GM18870 (cell line): ENCODE results near the gene B4GALNT3.

ENCODE experiments used
- ATAC-seq: cut with Tn5 transposase; IDR thresholded peaks from one replicate; pipeline ENCODE4 v1.9.1; 2021; ENCODE audit warnings: moderate library complexity; ENCODE audit not compliant: unreplicated experiment

B4GALNT3 gene

DNA sequence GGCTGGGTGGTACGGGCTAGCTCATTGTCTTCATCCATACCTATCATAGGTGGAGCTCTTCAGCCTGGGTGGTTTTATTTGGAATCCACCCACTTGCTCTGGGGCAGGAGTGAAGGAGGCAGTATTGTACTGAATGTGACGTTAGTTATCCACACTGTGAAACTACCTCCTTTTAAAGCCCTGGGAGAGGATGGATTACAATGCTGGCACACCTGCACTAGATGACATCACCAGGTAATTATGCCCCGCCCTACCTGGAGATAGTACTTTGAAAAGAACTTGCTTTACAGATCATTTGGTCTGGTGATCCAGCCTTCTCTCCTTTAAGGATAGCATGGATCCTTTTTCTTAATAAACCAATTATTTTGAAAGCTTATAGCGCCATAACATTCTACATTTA lies 78.0 kb downstream of the B4GALNT3 start:
- ATAC-seq: no peak

DNA sequence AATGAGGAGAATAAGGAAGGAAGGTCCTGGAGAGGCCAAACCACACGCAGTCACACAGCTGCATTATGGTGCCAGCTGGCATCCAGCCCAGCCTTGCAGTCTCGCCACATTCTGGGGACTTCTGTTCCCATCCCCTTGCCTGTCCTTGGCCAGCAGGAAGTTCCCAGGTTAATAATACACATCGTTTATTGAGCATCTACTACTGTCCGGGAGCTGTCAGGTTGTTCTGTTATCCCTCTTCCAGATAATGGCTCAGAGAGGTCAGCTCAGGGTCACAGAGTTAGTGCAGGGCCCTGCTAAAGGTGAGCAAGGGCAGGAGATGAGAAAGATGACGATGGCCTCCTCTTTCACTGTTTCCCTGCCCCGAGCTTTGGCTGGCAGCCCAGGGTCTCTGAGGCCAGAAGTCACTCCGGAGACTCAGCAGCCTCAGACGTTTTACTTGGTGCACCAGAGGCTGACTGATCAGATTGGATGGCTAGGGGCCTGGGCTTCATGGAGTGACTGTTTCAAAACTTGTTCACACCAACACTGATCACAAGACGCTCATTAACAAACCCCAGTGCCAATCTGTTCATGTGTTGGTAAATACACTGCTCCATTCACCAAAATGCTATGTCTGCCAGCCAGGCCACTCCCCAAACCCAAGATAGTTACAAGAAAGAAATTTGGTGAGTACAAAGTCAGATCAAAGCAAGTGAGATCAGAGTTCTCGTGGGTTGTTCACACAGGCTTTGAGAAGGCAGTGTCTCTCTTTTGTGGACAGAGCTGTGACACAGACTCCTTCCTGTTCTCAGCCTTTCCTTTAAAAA lies 79.2 kb downstream of the B4GALNT3 start:
- ATAC-seq: no peak

DNA sequence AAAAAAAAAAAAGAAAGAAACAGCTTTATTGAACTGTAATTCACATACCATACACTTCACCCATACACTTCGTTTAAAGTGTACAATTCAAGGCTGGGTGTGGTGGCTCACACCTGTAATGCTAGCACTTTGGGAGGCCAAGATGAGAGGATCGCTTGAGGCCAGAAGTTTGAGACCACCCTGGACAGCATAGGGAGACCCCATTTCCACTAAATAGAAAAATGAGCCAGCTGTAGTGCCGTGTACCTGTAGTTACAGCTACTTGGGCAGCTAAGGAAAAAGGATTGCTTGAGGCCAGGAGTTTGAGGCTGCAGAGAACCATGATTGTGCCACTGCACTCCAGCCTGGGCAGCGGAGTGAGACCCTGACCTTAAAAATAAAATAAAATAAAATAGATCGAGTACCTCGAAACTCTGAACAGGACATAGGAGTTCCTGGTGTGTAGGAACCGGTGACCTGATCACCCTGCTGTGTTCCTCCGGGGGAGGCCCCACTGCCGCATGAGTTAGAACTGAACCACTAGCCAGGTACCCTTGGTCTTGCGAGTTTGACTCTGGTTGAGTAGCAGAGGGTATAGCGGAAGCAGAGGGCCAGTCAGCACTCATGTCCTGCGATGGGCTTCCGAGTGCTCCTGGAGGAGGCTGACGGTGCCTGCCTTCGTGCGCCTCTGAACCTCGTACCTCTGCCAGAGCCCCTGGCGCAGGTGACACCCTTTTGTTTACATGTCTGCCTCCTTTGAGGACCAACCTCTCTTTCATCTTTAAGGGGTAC lies 80.0 kb downstream of the B4GALNT3 start:
- no peak for ATAC-seq

DNA sequence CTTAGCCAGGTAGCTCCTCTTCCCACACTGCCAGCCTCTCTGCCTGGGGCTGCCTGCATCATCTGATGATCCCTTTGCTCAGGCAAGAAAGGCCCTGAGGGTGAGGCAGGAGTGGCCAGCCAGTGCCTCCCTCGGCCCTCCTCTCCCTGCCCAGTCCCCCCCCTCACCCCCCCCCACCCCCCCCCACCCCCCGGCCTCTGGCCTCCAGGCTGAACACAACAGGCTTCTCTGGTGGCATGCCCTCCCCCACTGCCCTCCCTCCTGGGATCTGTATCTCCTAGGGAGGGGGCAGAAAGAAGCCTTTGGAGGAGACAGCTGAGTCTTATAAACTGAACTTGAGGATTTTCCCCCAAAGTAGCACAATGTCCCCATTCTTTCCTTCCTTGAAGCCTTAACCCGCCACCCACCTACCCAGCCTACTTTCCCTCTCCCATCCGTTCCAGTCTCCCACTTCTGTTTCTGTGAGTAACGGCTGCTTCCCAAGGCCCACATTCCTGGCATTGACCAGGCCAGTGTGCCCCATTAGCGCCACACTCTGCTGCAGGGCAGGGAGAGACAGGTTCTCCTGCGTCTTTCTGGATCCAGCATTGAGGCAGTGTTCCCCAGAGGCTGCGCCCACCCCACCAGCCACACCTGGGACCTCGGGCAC lies 82.1 kb downstream of the B4GALNT3 start:
- no peak for ATAC-seq

DNA sequence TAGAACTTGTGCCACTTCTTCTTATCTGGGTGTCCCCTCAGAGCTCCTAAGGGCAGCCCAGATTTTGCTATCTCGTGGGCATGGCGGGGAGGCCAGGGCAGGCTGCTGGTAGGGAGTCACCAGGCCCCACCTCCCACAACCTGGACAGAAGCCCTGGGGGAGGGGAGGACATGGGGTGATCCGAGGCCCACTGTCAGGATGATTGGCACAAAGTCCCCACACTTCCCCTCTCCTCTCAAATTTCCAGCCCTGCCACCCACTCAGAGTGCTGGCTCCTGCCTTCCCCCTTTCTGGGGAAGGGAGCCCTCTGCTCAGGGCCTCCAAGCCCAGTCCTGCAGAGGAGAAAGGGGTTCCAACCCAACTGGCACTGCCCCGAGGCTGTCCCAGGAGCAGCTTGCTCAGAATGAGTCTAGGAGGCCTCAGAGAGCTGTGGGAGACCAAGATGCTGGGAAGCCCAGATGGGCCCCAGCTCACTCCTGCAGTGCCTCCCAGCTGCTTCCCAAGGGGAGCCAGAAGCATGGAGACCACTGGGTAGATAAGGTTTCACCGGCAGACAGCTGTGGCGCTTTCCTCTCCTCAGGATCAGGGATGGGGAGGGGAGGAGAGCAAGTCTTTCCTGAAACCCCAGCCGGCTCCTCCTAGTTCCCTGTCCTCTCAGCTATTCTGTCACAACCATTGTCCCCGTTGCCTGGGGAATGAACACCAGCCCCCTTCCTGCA lies 82.8 kb downstream of the B4GALNT3 start:
- no peak for ATAC-seq

DNA sequence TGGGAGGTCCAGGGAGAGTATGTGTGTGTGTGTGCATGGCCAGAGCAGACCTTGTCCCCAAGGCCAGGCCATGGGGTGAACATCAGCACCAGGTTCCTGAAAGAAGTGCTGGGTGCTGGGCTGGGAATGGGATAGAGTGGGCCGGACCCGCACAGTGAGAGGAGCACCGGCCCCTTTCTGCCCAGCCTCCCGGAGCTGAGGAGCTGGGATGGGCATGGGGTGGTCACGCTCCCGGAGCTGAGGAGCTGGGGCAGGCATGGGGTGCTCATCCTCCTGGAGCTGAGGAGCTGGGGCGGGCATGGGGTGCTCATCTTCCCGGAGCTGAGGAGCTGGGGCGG lies 83.3 kb downstream of the B4GALNT3 start:
- no peak for ATAC-seq

DNA sequence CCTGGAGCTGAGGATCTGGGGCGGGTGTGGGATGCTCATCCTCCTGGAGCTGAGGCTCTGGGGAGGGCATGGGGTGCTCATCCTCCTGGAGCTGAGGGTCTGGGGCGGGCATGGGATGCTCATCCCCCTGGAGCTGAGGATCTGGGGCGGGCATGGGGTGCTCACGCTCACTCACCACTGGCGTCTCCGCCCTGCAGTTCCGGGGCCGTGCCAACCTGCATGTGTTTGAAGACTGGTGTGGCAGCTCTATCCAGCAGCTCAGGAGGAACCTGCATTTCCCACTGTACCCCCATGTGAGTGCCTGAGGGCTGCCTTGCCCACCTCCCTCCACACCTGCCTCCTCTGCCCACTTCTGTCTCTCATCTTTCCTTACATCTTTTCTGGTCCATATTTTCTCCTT lies 84.4 kb downstream of the B4GALNT3 start:
- ATAC-seq: no peak

DNA sequence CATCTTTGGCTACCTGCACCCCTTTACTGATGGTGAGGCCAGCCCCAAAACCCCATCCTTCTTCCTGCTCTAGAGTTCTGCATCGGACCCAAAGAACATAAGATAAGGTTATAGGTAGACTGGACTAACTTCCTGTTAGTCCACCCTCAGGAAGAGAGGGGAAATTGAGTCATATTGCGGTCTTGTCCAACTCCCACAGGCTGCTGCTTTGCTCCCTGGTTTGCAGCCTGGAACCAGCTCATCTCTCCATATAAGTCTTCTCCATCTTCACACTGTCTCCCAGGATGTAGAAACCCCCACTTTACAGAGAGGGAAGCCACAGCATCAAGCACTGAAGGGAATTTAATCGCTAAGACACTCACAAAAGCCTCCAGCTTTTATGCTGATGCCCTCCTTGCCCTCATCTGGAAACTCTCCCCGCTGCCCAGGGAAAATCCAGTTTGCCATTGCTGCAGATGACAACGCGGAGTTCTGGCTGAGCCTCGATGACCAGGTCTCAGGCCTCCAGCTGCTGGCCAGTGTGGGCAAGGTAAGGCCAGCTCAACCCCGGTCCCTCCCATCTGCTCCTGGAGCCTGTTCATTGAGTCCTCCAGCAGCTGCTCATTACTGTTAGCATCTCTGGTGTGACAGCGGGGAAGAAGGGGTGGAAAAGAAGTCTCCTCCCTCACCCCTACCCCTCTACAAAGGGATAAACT lies 85.3 kb downstream of the B4GALNT3 start:
- no peak for ATAC-seq

DNA sequence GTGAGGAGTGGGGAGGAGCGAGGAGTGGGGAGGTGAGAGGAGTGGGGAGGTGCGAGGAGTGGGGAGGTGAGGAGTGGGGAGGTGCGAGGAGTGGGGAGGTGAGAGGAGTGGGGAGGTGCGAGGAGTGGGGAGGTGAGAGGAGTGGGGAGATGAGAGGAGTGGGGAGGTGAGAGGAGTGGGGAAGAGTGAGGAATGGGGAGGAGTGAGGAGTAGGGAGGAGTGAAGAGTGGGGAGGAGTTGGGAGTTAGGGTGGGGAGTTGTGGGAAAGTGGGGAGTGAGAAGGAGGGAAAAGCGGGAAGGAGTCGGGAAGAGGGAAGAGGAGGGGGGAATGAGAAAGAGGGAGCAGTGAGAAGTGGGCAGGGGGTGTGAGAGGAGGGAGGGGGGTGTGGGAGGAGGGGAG lies 86.1 kb downstream of the B4GALNT3 start:
- ATAC-seq: no peak

DNA sequence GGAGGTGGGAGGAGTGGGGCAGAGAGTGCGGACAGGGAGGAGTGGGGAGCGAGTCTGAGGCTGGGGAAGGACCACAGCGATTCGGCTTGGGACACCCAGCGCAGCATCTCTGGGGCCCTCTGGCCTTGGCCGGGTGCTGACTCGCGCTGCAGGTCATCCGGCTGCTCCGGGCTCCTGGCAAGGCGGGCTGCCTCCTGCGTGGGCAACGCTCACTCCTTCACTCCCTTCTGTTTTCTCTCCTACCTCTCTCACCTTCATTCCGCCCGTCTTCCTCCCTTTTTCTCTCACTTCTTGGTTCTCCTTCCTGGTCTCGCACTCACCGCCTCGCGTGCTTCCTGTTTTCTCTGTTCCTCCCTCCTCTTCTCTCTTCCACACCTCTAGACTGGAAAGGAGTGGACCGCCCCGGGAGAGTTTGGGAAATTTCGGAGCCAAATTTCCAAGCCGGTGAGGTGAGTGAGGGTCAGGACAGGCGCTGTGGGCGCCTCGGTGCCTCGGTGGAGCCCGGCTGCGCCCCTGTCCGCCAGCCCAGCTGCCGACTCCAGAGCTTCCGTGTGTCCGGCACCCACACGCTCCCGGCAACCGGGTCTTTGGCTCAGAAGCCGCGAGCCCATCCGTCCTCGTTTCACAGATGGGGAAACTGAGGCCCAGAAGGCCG lies 86.7 kb downstream of the B4GALNT3 start:
- ATAC-seq: no peak

DNA sequence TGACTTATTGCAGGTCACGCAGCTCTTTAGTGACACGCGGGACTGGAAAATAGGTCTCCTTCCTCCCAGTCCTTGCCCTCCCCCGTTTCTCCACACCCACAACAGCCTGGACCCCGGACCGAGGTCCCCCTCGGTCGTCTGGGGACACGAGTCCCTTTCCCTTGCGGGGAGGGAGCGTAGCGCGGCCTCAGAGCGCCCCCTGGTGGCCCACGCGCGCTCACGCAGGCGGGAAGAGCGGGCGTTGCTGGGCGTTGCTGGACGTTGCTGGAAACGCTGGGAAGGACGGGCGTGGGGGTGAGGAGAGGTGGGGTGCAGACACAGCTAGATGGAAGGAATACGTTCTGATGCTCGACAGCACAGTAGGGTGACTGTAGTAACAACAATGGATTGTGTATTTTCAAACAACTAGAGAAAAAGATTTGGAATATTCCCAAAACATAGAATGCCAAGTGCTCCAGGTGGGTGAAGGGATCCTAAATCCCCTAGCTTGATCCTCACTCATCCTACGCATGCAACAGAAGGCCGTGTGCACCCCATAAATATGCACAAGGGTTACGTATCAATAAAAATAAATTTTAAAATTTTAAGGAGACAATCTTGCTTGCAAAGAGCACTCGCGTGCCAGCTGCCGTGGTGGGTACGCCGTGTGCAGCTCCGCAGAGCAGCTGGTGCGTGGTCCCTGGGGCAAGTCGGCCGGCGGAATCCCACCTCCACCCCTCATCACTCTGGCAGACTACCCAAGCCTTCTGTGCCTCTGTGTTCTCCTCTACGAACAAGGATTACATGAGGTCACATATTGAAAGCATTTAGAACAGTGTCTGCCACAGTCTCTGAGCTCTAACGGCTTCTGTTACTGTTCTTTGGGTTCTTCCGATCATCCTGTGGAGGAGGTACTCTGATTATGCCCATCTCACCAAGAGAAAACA lies 87.4 kb downstream of the B4GALNT3 start:
- ATAC-seq: no peak

DNA sequence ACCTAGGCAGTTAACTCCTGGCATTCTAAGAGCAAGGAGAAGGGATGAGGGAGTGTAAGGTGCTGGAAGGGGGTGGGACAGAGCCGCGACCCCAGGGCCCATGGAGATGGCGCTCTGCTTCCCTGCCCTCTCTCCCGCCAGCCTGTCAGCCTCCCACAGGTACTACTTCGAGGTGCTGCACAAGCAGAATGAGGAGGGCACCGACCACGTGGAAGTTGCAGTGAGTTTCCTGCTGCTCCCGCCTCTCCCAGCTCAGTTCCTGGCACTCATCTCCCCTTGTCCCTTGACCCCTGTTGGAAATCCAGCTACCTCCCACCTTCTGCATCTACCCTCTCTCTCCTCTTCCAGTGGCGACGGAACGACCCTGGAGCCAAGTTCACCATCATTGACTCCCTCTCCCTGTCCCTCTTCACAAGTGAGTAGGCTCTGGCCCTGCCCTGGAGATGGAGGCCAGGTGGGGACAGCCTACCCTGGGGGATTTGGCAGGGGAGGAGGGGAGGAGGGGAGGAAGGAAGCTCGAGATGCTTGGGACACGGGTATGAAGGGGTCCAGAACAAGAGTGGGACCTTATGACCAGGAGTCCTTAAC lies 88.2 kb downstream of the B4GALNT3 start:
- no peak for ATAC-seq

DNA sequence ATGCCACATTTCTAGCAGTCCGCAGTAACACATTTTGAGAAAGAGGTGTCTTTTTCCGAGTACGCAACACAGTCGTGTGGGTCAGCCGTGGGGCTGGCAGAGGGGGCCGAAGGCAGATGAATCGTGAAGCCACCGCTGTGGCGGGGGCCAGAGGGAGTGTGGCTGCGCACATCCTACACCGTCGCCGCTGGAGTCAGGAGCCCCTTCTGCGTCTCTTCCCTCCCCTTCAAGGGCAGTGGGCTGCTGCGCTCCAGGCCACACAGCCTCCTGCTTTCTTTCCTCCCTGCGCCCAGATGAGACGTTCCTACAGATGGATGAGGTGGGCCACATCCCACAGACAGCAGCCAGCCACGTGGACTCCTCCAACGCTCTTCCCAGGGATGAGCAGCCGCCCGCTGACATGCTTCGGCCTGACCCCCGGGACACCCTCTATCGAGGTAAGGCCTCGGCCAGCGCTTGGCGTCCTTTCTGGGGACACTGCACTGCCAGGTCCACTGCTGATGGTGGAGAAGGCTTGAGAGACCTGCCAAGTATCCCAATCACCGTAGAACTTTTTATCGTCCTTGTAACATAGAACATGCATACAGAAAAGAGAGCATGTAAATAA lies 89.8 kb downstream of the B4GALNT3 start:
- no peak for ATAC-seq

DNA sequence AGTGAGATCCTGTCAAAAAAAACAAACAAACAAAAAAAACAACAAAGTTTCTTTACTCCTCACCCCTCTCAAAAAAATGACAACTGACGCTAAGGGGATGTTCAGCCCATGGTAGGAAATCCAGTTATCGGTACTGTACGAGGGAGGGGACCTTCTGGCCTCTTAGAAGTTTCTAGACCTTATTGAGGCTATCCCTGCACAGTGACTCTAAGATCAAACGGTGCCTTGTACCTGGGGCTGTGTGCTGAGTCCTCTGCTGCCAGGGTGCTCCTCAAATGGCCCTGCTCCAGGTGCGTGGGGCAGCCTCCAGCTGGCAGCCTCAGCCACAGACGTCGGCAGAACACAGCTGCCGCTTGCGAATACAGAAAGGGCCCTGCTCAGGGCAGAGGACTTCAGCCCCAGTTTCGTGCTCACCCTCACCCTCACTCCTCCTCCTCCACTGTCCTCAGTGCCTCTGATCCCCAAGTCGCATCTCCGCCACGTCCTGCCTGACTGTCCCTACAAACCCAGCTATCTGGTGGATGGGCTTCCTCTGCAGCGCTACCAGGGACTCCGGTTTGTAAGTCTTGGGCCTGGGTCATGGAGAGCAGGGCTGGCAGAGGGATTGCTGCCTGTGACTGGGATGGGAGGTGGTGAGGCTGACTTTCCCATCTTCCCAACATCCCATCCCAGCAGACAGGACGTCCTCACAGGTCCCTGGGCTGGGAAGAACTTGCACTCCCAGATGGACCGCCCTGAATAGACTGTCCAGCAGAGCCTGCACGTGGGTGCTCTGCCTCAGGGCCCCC lies 90.9 kb downstream of the B4GALNT3 start:
- ATAC-seq: no peak

DNA sequence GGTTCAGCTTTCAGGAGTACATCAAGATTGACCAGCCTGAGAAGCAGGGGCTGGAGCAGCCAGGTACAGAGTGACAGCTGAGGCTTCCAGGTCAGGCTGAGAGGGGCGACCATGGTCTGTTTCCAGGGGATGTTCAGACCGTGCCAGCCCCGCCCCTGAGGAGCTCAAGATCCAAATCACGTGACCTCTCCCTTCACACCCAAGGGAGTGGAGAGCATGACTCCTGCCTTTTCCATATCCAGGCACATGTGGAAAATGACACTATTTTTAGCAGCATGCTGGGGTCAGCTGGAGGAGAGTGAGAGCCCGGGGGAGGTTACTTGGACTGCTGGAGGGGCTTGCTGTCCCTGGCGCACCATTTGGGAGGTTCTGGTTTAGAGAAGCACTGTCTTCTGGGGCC lies 92.7 kb downstream of the B4GALNT3 start:
- ATAC-seq: no peak

DNA sequence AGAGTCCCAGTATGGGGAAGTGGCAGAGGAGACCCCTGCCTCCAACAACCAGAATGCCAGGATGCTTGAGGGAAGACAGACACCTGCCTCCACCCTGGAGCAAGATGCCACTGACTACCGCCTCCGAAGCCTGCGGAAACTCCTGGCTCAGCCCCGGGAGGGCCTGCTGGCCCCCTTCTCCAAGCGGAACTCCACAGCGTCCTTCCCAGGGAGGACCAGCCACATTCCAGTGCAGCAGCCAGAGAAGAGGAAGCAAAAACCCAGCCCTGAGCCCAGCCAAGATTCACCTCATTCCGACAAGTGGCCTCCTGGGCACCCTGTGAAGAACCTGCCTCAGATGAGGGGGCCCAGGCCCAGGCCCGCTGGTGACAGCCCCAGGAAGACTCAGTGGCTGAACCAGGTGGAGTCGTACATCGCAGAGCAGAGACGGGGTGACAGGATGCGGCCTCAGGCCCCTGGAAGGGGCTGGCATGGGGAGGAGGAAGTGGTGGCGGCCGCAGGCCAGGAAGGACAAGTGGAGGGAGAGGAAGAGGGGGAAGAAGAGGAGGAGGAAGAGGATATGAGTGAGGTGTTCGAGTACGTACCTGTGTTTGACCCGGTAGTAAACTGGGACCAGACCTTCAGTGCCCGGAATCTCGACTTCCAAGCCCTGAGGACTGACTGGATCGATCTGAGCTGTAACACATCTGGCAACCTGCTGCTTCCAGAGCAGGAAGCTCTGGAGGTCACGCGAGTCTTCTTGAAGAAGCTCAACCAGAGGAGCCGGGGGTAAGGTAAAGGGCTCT lies 93.7 kb downstream of the B4GALNT3 start:
- no peak for ATAC-seq

DNA sequence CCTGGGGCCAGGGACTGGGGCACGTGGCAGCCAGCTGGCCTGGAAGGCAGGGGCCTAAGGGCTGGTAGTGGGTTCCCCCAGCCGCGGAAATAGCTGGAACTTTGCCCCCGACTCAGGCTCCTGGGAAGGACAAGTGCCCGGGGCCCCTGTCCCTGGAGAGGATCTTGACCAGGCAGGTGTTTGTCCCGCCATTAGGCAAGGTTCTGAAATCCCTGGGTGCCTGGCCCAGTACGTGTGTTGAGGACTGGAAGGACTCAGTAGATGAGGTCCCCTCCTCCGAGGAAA lies 94.2 kb downstream of the B4GALNT3 start:
- ATAC-seq: no peak
